HG03432 (cell line): ENCODE measurements around the gene CD2AP.
A peak's percentile ranks its signal among the peaks of the same experiment; 100 is the strongest.
"Not testable (repeated sequence)": the region's sequence is repeated elsewhere in the genome, so short reads cannot be mapped to it uniquely, and the experiment has no call there.

Experiments
- ATAC-seq: cut with Tn5 transposase; IDR thresholded peaks from one replicate; pipeline ENCODE4 v1.9.1; 2021; ENCODE audit warnings: mild to moderate bottlenecking, moderate library complexity; ENCODE audit not compliant: unreplicated experiment

CD2AP gene

GRCh38 chr6:47631269-47631772 lies 153.7 kb downstream of the CD2AP start:
- peak; percentile 55 for ATAC-seq

- no peak for ATAC-seq
These were observed 154.2 kb downstream of the CD2AP start for GRCh38 chr6:47631797-47632196.

- no peak for ATAC-seq
These were observed 155.6 kb downstream of the CD2AP start for GRCh38 chr6:47633141-47633540.

GRCh38 chr6:47634210-47635047 lies 156.8 kb downstream of the CD2AP start:
- no peak for ATAC-seq

- ATAC-seq = no peak
These were observed 169.1 kb downstream of the CD2AP start for GRCh38 chr6:47646689-47647088.

- ATAC-seq = no peak
These were observed 169.6 kb downstream of the CD2AP start for GRCh38 chr6:47647188-47647587.

GRCh38 chr6:47647626-47648025 lies 170.0 kb downstream of the CD2AP start:
- ATAC-seq = not testable (repeated sequence)

GRCh38 chr6:47648031-47648430 lies 170.4 kb downstream of the CD2AP start:
- no peak for ATAC-seq

GRCh38 chr6:47650553-47651432 lies 173.2 kb downstream of the CD2AP start:
- ATAC-seq = peak; percentile 64

- ATAC-seq = no peak
These were observed 173.9 kb downstream of the CD2AP start for GRCh38 chr6:47651505-47651944.

- no peak for ATAC-seq
These were observed 176.1 kb downstream of the CD2AP start for GRCh38 chr6:47653706-47654105.

- no peak for ATAC-seq
These were observed 176.7 kb downstream of the CD2AP start for GRCh38 chr6:47654255-47654654.

GRCh38 chr6:47655719-47656595 lies 178.4 kb downstream of the CD2AP start:
- ATAC-seq = peak; percentile 75

GRCh38 chr6:47661960-47662359 lies 184.4 kb downstream of the CD2AP start:
- no peak for ATAC-seq

- no peak for ATAC-seq
These were observed 186.1 kb downstream of the CD2AP start for GRCh38 chr6:47663462-47664216.

- ATAC-seq = no peak
These were observed 187.5 kb downstream of the CD2AP start for GRCh38 chr6:47665112-47665511.

GRCh38 chr6:47669684-47670513 lies 192.3 kb downstream of the CD2AP start:
- no peak for ATAC-seq

- no peak for ATAC-seq
These were observed 193.3 kb downstream of the CD2AP start for GRCh38 chr6:47670851-47671250.

- no peak for ATAC-seq
These were observed 194.2 kb downstream of the CD2AP start for GRCh38 chr6:47671777-47672176.
